Measurements from ENCODE around the gene DGKZ.

Gene DGKZ

GRCh38 chr11:46332568-46333393, 14.5 kb upstream of the DGKZ start:
- Histone ChIP-seq H3K27ac (replicated peaks; ENCODE audit: low read length) (no peak overlapping the region), H3K9ac (ENCODE audit: low read depth, low read length, poor library complexity) (peak overlapping the region; percentile 92), H3K79me1 (ENCODE audit: low read depth, low read length) (no peaks in the 10 kb centered on the region), H2BK15ac (ENCODE audit: low read length) (peak overlapping the region; percentile 76), H3K27me3 (ENCODE audit: control insufficient read depth in 3 of 3, insufficient read depth in 3 of 3, low read depth in 1 of 3, low read length in 3 of 3) (peaks cover 0 to 30% (median 11%) of the 10 kb centered on the region in 3 experiments), H3K14ac (ENCODE audit: low read length) (peak overlapping the region; percentile 56), H3K4me1 (ENCODE audit: control insufficient read depth in 2 of 2, insufficient read depth in 1 of 2, low read depth in 1 of 2, low read length in 2 of 2) (peaks cover 35 to 38% of the 10 kb centered on the region in 2 donors), H2AK5ac (ENCODE audit: low read depth, low read length) (peak overlapping the region; percentile 16), H3K18ac (ENCODE audit: low read length) (peak overlapping the region; percentile 96), H3K23ac (ENCODE audit: low read depth, low read length, poor library complexity) (peak overlapping the region; percentile 69), H3K4me2 (ENCODE audit: insufficient read depth, low read length, poor library complexity, severe bottlenecking) (peak overlapping the region; percentile 90), H2AFZ (ENCODE audit: low read length) (peak overlapping the region; percentile 90), H2BK5ac (ENCODE audit: low read length) (no peak overlapping the region), H3K4me3 (ENCODE audit: low read length in 2 of 2) (peak overlapping the region; percentile 48 to 81), H2BK120ac (ENCODE audit: low read depth, low read length) (no peak overlapping the region), H3K9me3 (replicated peaks in 1 of 2; ENCODE audit: control insufficient read depth in 2 of 2, insufficient read depth in 1 of 2, low read depth in 1 of 2, low read length in 2 of 2) (no peaks in the 10 kb centered on the region), H4K91ac (ENCODE audit: low read depth, low read length, poor library complexity) (no peak overlapping the region), H3K36me3 (replicated peaks in 1 of 2; ENCODE audit: control insufficient read depth in 2 of 2, insufficient read depth in 2 of 2, low read length in 2 of 2) (no peaks in the 10 kb centered on the region), H2BK12ac (ENCODE audit: low read length) (peak overlapping the region; percentile 66), H4K8ac (ENCODE audit: low read depth, low read length) (no peak overlapping the region), H3K4ac (ENCODE audit: low read length) (no peak overlapping the region)
- no CpG with 5 or more reads among the region's 99 CpGs for WGBS, 2 donors (ENCODE audit: extremely low coverage in 2 of 2, insufficient read length in 2 of 2, insufficient replicate concordance in 1 of 2)
- DNase-seq (ENCODE audit: low spot score): no peak

- no peaks in the 10 kb centered on the region for H3K9me3 ChIP-seq (replicated peaks in 1 of 2; ENCODE audit: control insufficient read depth in 2 of 2, insufficient read depth in 1 of 2, low read depth in 1 of 2, low read length in 2 of 2)
These were observed 13.8 kb upstream of the DGKZ start for GRCh38 chr11:46333394-46333947.

GRCh38 chr11:46334211-46334610, 13.1 kb upstream of the DGKZ start:
- no peaks in the 10 kb centered on the region for H3K36me3 ChIP-seq (replicated peaks in 1 of 2; ENCODE audit: control insufficient read depth in 2 of 2, insufficient read depth in 2 of 2, low read length in 2 of 2)
- no peak overlapping the region for H3K27ac ChIP-seq (replicated peaks; ENCODE audit: low read length)
- no peaks in the 10 kb centered on the region for H3K79me1 ChIP-seq (ENCODE audit: low read depth, low read length)
- no peak overlapping the region for H4K91ac ChIP-seq (ENCODE audit: low read depth, low read length, poor library complexity)
- peak overlapping the region; percentile 11 for H2BK12ac ChIP-seq (ENCODE audit: low read length)
- H2AK5ac ChIP-seq (ENCODE audit: low read depth, low read length): peak overlapping the region; percentile 73
- no peak overlapping the region for H2BK5ac ChIP-seq (ENCODE audit: low read length)
- H4K8ac ChIP-seq (ENCODE audit: low read depth, low read length): no peak overlapping the region
- peaks cover 44 to 46% of the 10 kb centered on the region in 2 donors for H3K4me1 ChIP-seq (ENCODE audit: control insufficient read depth in 2 of 2, insufficient read depth in 1 of 2, low read depth in 1 of 2, low read length in 2 of 2)
- WGBS, 2 donors (ENCODE audit: extremely low coverage in 2 of 2, insufficient read length in 2 of 2, insufficient replicate concordance in 1 of 2): no CpG with 5 or more reads among the region's 3 CpGs
- peak overlapping the region; percentile 76 for H2BK15ac ChIP-seq (ENCODE audit: low read length)
- no peaks in the 10 kb centered on the region for H3K9me3 ChIP-seq (replicated peaks in 1 of 2; ENCODE audit: control insufficient read depth in 2 of 2, insufficient read depth in 1 of 2, low read depth in 1 of 2, low read length in 2 of 2)
- H3K4ac ChIP-seq (ENCODE audit: low read length): no peak overlapping the region
- no peak overlapping the region for H3K14ac ChIP-seq (ENCODE audit: low read length)
- no peak overlapping the region for H2AFZ ChIP-seq (ENCODE audit: low read length)
- peaks cover 0 to 30% (median 11%) of the 10 kb centered on the region in 3 experiments for H3K27me3 ChIP-seq (ENCODE audit: control insufficient read depth in 3 of 3, insufficient read depth in 3 of 3, low read depth in 1 of 3, low read length in 3 of 3)
- no peak overlapping the region for H3K18ac ChIP-seq (ENCODE audit: low read length)
- no peak overlapping the region for H3K4me3 ChIP-seq (ENCODE audit: low read length in 2 of 2)
- H2BK120ac ChIP-seq (ENCODE audit: low read depth, low read length): no peak overlapping the region
- no peak overlapping the region for H3K23ac ChIP-seq (ENCODE audit: low read depth, low read length, poor library complexity)
- no peak overlapping the region for H3K4me2 ChIP-seq (ENCODE audit: insufficient read depth, low read length, poor library complexity, severe bottlenecking)
- no peak for DNase-seq (ENCODE audit: low spot score)
- no peak overlapping the region for H3K9ac ChIP-seq (ENCODE audit: low read depth, low read length, poor library complexity)

More at GRCh38 chr11:46333394-46333947, 13.8 kb upstream of the DGKZ start:
- H3K27me3 ChIP-seq (ENCODE audit: control insufficient read depth in 3 of 3, insufficient read depth in 3 of 3, low read depth in 1 of 3, low read length in 3 of 3): peaks cover 0 to 30% (median 11%) of the 10 kb centered on the region in 3 experiments
- H3K4me3 ChIP-seq (ENCODE audit: low read length in 2 of 2): peak overlapping the region; percentile 48 to 81
- H2AK5ac ChIP-seq (ENCODE audit: low read depth, low read length): peak overlapping the region; percentile 73
- H3K4me2 ChIP-seq (ENCODE audit: insufficient read depth, low read length, poor library complexity, severe bottlenecking): peak overlapping the region; percentile 90
- no peak overlapping the region for H4K91ac ChIP-seq (ENCODE audit: low read depth, low read length, poor library complexity)
- no peak overlapping the region for H3K27ac ChIP-seq (replicated peaks; ENCODE audit: low read length)
- H2BK12ac ChIP-seq (ENCODE audit: low read length): peak overlapping the region; percentile 11
- peak overlapping the region; percentile 56 for H3K14ac ChIP-seq (ENCODE audit: low read length)
- H3K4ac ChIP-seq (ENCODE audit: low read length): no peak overlapping the region
- no peak overlapping the region for H4K8ac ChIP-seq (ENCODE audit: low read depth, low read length)
- peak overlapping the region; percentile 76 for H2BK15ac ChIP-seq (ENCODE audit: low read length)
- H3K18ac ChIP-seq (ENCODE audit: low read length): peak overlapping the region; percentile 96
- peak overlapping the region; percentile 90 for H2AFZ ChIP-seq (ENCODE audit: low read length)
- H3K23ac ChIP-seq (ENCODE audit: low read depth, low read length, poor library complexity): peak overlapping the region; percentile 69
- H3K9ac ChIP-seq (ENCODE audit: low read depth, low read length, poor library complexity): peak overlapping the region; percentile 92
- no peaks in the 10 kb centered on the region for H3K36me3 ChIP-seq (replicated peaks in 1 of 2; ENCODE audit: control insufficient read depth in 2 of 2, insufficient read depth in 2 of 2, low read length in 2 of 2)
- H2BK5ac ChIP-seq (ENCODE audit: low read length): no peak overlapping the region
- no peak for DNase-seq (ENCODE audit: low spot score)
- H3K79me1 ChIP-seq (ENCODE audit: low read depth, low read length): no peaks in the 10 kb centered on the region
- H2BK120ac ChIP-seq (ENCODE audit: low read depth, low read length): no peak overlapping the region
- no CpG with 5 or more reads among the region's 25 CpGs for WGBS, 2 donors (ENCODE audit: extremely low coverage in 2 of 2, insufficient read length in 2 of 2, insufficient replicate concordance in 1 of 2)
- H3K4me1 ChIP-seq (ENCODE audit: control insufficient read depth in 2 of 2, insufficient read depth in 1 of 2, low read depth in 1 of 2, low read length in 2 of 2): peaks cover 39% of the 10 kb centered on the region in 2 donors

GRCh38 chr11:46335271-46335670, 12.0 kb upstream of the DGKZ start:
- H2BK12ac ChIP-seq (ENCODE audit: low read length): peak overlapping the region; percentile 8
- no peaks in the 10 kb centered on the region for H3K36me3 ChIP-seq (replicated peaks in 1 of 2; ENCODE audit: control insufficient read depth in 2 of 2, insufficient read depth in 2 of 2, low read length in 2 of 2)
- no peak overlapping the region for H3K4me2 ChIP-seq (ENCODE audit: insufficient read depth, low read length, poor library complexity, severe bottlenecking)
- no peak overlapping the region for H3K27ac ChIP-seq (replicated peaks; ENCODE audit: low read length)
- WGBS, 2 donors (ENCODE audit: extremely low coverage in 2 of 2, insufficient read length in 2 of 2, insufficient replicate concordance in 1 of 2): no CpG with 5 or more reads among the region's 6 CpGs
- no peak overlapping the region for H3K9ac ChIP-seq (ENCODE audit: low read depth, low read length, poor library complexity)
- H2BK120ac ChIP-seq (ENCODE audit: low read depth, low read length): no peak overlapping the region
- no peak overlapping the region for H3K14ac ChIP-seq (ENCODE audit: low read length)
- no peak overlapping the region for H3K4me3 ChIP-seq (ENCODE audit: low read length in 2 of 2)
- H3K4ac ChIP-seq (ENCODE audit: low read length): no peak overlapping the region
- H3K4me1 ChIP-seq (ENCODE audit: control insufficient read depth in 2 of 2, insufficient read depth in 1 of 2, low read depth in 1 of 2, low read length in 2 of 2): peaks cover 45 to 47% of the 10 kb centered on the region in 2 donors
- no peak for DNase-seq (ENCODE audit: low spot score)
- H2AK5ac ChIP-seq (ENCODE audit: low read depth, low read length): peak overlapping the region; percentile 8
- H3K9me3 ChIP-seq (replicated peaks in 1 of 2; ENCODE audit: control insufficient read depth in 2 of 2, insufficient read depth in 1 of 2, low read depth in 1 of 2, low read length in 2 of 2): no peaks in the 10 kb centered on the region
- H2BK5ac ChIP-seq (ENCODE audit: low read length): no peak overlapping the region
- H3K18ac ChIP-seq (ENCODE audit: low read length): no peak overlapping the region
- no peak overlapping the region for H2BK15ac ChIP-seq (ENCODE audit: low read length)
- H2AFZ ChIP-seq (ENCODE audit: low read length): peak overlapping the region; percentile 72
- peaks cover 0 to 30% (median 11%) of the 10 kb centered on the region in 3 experiments for H3K27me3 ChIP-seq (ENCODE audit: control insufficient read depth in 3 of 3, insufficient read depth in 3 of 3, low read depth in 1 of 3, low read length in 3 of 3)
- no peak overlapping the region for H4K8ac ChIP-seq (ENCODE audit: low read depth, low read length)
- no peak overlapping the region for H3K23ac ChIP-seq (ENCODE audit: low read depth, low read length, poor library complexity)
- no peak overlapping the region for H4K91ac ChIP-seq (ENCODE audit: low read depth, low read length, poor library complexity)
- H3K79me1 ChIP-seq (ENCODE audit: low read depth, low read length): no peaks in the 10 kb centered on the region

Data from neuronal stem cell (in vitro differentiated cells).